ENCODE measurements around the gene ELOVL6.
"Not testable (repeated sequence)": the region's sequence is repeated elsewhere in the genome, so short reads cannot be mapped to it uniquely, and the experiment has no call there.

ELOVL6 gene

GRCh38 chr4:110071466-110071865, 126.9 kb downstream of the ELOVL6 start:
- peak; percentile 19 to 37 for DNase-seq

DNA sequence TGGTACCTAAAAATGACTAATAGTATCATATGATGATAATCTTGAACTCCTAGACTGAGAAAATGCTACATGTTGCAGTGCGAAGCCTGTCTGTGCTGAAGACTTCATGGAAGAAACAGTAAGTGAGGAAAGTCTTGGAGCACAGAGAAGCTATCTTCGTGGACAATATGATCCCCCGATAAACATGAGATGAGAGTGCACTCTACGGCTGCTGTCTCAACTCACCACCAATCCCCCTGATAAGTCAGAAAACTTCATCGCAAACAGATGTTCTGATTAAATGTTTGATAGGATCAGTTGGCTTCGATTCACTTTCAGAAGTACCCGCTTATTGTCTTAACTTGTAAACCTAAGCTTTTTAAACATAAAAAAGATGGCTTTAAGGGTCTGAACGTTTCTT, 130.2 kb downstream of the ELOVL6 start:
- no peak for DNase-seq

DNA sequence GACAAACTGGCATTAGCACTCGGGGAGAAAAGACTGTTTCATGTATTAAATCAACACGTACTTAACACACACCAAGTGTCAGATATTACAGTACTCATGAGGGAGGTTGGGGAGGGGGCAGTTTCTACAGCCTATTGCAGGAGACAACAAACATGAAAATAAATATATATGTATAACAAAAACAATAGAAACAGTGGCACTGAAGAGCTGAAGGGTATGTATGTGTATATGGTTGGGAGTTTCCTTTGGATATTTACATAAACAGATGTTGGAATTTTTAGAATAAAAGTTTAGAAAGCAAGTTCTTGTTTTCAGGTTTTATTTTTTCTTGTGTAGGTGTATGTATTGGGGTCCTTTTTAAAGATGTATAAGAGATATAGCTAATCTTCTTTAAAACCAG, 133.5 kb downstream of the ELOVL6 start:
- DNase-seq = no peak

GRCh38 chr4:110064295-110064694, 134.1 kb downstream of the ELOVL6 start:
- DNase-seq = no peak

DNA sequence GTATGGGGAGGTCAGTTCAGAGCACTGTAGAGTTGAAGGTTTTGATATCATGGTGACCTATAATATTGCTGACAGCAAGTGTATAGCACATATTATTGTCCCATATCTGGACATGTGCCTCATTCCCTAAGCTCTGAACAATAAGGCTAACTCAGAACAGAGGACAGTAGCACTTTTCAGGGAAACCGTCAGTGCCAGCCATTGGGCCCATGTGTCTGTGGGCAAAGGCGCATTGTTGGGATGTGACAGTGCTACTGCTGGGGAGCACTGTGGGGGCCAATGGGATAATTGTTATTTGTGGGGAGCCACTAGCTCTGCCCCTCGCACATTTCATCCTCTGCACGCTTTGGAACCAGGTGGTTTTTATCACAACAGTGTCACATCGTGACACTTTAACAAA, 136.2 kb downstream of the ELOVL6 start:
- DNase-seq = peak; percentile 67 to 86

GRCh38 chr4:110061076-110061475, 137.3 kb downstream of the ELOVL6 start:
- DNase-seq = no peak

DNA sequence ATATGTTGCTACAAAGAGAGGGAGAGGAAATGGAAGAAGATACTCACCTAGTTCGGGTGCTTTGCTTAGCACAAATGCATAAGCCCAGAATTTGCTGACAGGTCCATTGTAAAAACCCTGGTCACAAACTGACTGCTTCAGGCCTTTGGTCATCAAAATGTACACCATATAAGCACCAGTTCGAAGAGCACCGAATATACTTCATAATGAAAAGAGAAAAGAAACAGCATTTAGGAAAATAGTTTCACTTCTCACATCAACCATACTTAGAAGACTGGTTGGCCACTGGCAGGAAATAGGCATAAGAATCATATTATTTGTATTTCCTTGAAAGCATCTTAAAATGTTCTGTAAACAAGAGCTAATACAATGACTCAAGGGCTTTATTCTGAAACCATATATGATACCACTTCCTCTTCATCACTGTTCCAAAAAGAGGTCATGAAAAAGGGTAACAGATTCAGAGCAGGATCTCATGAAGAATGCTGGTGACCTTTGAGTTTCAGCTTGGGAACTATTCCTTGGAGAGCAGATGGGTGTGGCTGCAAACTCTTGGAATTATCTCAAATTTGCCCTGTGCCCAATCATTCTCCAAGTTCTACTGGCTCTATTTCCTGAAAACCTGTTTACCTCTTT, 138.7 kb downstream of the ELOVL6 start:
- DNase-seq = no peak

GRCh38 chr4:110058677-110059076, 139.7 kb downstream of the ELOVL6 start:
- DNase-seq = no peak

DNA sequence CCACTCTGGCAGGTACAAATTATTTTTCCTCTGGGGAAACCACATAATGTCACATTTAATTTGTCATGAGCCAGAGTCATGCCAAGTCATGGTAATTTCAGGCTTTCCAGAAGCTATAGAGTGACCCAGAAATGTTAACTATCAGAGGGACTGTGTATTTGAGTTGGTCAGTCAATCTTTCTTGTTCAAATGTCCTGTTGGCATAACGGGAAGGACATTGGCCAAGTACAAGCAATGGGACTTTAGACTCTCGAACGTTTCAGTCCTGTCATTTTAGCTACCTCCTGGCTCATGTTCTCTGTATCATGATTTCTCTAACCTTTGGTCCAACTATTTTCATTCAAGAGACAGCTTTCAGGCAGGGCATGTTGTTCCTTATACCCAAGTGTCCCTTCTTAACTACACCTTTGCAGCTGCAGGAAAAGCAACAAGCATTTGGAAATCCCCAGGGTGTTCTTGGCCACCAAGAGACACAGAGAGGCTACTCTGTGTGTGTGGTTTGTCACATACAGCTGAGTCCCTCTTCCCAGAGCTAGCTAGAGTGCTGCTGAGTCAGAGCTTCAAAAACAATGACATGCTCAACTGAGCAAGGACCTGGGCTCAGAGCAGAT, 143.2 kb downstream of the ELOVL6 start:
- peak in 1 of 2 donors; percentile 49 for DNase-seq

GRCh38 chr4:110049951-110050925, 148.2 kb downstream of the ELOVL6 start:
- peak; percentile 35 to 40 for DNase-seq

DNA sequence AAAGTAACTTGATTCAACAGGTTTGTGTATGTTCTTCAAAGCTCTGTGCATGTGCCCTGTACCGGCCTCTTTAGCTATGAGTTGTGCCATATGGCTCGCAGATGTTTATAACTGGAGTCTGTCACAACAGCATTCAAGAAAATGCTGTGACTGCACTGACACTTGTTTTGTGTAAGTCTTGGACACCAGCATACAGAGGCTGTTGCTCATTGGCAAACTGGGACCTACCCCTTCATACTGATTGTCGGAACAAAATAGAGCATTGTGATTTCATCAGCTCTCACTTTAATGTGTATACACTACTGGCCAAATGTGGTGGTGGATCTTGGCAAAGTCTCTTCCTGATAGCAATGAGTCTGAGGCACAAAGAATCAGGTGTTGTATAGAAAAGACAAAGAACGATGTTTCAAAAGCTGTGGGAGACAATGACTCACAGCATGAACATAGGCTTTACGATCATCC, 151.8 kb downstream of the ELOVL6 start:
- DNase-seq = peak; percentile 4 to 41

- DNase-seq = no peak
Measured at GRCh38 chr4:110042545-110043517, 155.6 kb downstream of the ELOVL6 start.

DNA sequence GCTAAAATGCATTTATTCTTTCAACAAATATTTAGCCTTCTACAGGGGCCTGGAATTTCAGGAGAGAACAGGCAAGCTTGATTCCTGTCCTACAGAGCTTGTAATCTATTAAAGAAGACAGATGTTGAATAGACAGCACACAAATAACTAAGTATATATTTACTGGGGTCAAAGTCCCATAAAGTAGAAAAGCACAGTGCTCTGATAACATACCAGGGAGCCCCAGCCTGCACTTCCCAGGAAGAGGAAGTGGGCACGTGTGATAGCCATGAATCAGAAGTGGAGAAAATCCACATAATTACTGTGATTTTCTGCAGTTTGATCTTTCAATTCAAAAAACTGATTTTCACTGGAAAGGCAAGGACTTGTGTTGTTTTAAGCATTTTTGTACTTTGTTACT, 156.7 kb downstream of the ELOVL6 start:
- DNase-seq = no peak

DNA sequence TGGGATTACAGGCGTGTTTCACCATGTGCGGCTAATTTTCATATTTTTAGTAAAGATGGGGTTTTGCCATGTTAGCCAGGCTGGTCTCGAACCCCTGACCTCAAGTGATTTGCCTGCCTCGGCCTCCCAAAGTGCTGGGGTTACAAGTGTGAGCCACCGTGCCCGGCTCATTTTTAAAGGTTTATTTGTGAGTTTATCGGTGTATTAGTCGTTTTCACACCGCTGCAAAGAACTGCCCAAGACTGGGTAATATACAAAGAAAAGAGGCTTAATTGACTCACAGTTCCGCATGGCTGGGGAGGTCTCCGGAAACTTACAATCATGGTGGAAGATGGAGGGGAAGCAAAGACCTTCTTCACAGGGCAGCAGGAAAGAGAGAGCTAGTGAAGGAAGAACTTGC, 159.3 kb downstream of the ELOVL6 start:
- DNase-seq = not testable (repeated sequence)

GRCh38 chr4:110034026-110034393, 164.4 kb downstream of the ELOVL6 start:
- no peak for DNase-seq

DNA sequence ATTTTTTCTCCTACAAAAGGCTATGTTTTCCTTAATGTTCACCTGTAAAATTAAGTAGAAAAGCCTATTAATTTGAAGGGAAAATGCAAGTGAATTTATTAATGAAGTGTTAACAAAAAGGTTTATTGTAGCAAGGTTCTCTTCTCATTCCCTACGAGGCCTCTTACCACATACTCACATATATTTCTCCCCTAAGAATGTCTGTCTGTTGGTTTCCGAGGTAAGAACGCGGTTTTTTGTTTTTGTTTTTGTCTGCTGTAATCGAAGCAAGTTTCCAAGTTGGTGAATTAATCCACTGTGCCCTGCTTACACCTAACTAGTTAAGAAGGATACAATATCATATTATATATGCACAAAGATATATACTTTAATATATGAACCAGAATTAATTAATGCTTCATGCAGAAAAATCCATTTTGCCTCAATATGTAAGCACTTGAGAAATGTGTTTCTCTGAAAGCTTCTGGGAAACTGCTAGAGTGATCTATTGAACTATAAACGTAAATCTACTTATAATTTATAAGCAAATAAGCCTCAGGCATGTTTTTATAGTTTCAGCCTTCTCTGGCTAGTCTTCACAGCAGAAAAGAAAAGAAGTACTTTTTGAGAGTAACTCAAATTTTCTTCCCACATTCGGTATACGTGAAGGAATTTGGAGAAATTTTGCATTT, 164.9 kb downstream of the ELOVL6 start:
- no peak for DNase-seq

DNA sequence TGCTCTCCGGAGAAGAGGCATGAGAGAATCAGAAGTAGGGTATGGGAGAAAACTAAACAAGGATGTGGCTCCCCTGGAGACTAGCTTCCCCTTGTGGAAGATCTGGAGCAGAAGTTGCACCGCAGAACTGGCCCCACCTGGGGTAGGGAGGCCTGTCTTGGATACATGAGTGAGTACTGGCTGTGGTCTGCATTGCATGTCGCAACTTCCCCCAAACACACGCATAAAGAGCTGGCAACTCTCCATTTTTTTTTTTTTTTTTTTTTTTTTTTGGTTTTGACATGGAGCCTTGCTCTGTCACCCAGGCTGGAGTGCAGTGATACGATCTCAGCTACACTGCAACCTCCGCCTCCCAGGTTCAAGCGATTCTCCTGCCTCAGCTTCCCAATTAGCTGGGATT, 165.8 kb downstream of the ELOVL6 start:
- no peak for DNase-seq

GRCh38 chr4:110025718-110026117, 172.7 kb downstream of the ELOVL6 start:
- no peak for DNase-seq

DNA sequence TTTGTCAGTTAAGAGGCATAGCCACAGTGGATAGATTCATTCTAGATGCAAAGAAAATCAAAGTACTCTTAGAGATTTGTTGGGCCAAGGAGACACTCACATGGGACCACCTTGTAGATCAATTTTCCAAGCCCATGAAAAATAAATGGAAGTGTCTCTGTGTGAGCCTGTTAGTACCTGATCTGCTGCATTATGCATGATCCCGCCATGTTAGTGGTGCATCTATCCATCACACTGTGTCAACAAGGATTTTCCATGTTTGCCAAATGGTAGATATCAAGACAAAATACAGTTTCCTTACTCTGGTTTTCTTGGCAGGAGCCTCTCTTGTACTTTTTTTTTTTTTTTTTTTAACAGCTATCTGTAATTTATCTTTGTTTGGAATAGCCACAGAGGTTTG, 173.4 kb downstream of the ELOVL6 start:
- DNase-seq = no peak

DNA sequence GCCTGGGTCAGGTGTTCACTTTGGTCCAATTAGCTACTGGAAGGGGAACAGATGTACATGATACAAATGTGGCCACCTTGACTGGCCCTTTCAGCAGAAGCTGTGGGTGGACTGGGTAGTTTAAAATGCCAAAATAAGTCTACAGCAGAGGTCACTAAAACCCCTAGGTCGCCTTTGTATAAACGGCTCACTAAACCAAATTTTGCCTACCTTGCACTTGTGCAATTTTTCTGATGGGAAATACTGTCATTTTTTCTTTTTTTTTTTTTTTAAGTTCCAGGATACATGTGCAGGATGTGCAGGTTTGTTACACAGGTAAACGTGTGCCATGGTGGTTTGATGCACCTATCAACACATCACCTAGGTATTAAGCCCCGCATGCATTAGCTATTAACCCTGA, 176.0 kb downstream of the ELOVL6 start:
- no peak for DNase-seq

- no peak for DNase-seq
Measured at GRCh38 chr4:110020646-110021443, 177.6 kb downstream of the ELOVL6 start.
